B cell (primary cell): Measurements from ENCODE around the gene LIPG.

Source experiments
- EZH2 ChIP-seq: IDR thresholded peaks from 2 replicates; pipeline ENCODE4 v1.6.1; 2012; ENCODE audit warnings: borderline replicate concordance, low read depth, mild to moderate bottlenecking, moderate library complexity, low read length; ENCODE audit not compliant: insufficient read depth, poor library complexity, severe bottlenecking
- TF ChIP-seq, protein P1 (sequence below): fragments of 200-600 bp; IDR thresholded peaks from one replicate; pipeline ENCODE4 v1.8.0; 2022; ENCODE audit warnings: antibody characterized with exemption, mild to moderate bottlenecking

DNA sequence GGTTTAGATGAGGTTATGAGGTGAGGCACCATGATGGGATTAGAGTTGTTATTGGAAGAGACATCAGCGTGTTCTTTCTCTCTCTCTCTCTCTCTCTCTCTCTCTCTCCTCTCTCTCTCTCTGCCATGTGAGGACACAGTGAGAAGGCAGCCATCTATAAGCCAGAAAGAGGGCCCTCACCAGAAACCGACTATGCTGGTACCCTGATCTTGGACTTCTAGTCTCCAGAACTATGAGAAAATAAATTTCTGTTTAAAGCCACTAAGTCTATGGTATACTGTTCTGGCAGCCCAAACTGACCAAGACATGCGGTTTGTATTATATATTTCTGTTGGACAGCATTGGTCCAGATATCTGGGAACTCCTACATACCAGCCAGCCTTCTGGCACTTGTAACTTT lies 3.5 kb upstream of the LIPG start:
- TF ChIP-seq, protein P1, sequence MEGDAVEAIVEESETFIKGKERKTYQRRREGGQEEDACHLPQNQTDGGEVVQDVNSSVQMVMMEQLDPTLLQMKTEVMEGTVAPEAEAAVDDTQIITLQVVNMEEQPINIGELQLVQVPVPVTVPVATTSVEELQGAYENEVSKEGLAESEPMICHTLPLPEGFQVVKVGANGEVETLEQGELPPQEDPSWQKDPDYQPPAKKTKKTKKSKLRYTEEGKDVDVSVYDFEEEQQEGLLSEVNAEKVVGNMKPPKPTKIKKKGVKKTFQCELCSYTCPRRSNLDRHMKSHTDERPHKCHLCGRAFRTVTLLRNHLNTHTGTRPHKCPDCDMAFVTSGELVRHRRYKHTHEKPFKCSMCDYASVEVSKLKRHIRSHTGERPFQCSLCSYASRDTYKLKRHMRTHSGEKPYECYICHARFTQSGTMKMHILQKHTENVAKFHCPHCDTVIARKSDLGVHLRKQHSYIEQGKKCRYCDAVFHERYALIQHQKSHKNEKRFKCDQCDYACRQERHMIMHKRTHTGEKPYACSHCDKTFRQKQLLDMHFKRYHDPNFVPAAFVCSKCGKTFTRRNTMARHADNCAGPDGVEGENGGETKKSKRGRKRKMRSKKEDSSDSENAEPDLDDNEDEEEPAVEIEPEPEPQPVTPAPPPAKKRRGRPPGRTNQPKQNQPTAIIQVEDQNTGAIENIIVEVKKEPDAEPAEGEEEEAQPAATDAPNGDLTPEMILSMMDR = no peak
- TF ChIP-seq EZH2 = no peak
